Measurements from ENCODE around the gene LMX1B.

DNA sequence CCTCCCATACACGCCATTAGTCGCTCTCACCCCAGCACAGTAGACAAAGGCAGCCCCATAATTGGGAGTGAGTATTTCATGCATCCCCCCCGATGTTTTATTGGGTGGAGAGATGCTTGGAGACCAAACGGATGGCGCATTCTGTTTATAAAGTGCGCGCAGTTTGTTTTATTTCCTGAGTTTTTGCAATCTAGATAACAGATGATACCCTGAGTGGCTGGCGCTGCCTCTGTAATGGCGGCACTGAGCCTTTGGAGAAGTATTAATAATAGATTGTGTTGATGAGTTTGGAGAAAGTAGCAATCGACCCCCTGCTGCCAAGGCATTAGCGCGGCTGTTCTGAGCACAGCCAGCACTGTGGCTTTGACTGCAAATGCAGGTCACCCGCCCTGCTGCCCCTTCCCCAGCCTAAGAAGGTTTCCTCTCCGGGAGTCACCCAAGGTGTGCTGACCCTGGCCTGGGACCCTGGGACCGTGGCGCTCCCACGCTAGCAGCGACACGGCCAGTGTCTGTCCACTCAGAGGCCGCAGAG is 74.3 kb downstream of the LMX1B start:
- no peak for TF ChIP-seq POLR2A (IDR thresholded peaks at IDR 0.05)
- TF ChIP-seq, protein P1, sequence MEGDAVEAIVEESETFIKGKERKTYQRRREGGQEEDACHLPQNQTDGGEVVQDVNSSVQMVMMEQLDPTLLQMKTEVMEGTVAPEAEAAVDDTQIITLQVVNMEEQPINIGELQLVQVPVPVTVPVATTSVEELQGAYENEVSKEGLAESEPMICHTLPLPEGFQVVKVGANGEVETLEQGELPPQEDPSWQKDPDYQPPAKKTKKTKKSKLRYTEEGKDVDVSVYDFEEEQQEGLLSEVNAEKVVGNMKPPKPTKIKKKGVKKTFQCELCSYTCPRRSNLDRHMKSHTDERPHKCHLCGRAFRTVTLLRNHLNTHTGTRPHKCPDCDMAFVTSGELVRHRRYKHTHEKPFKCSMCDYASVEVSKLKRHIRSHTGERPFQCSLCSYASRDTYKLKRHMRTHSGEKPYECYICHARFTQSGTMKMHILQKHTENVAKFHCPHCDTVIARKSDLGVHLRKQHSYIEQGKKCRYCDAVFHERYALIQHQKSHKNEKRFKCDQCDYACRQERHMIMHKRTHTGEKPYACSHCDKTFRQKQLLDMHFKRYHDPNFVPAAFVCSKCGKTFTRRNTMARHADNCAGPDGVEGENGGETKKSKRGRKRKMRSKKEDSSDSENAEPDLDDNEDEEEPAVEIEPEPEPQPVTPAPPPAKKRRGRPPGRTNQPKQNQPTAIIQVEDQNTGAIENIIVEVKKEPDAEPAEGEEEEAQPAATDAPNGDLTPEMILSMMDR (IDR thresholded peaks at IDR 0.05) = no peak
